Rectal smooth muscle tissue (tissue), 1 donor: ENCODE results near the gene ZNF184.

Experiments used
- H3K27ac ChIP-seq: one replicate; pipeline ENCODE4 v1.7.0; 2013; ENCODE audit warnings: low read depth, low read length, inconsistent platforms
- H3K27me3 ChIP-seq: one replicate; pipeline ENCODE4 v1.7.0; 2013; ENCODE audit warnings: low read length; ENCODE audit not compliant: control insufficient read depth, insufficient read depth
- H3K36me3 ChIP-seq: one replicate; pipeline ENCODE4 v1.7.0; 2013; ENCODE audit warnings: low read length; ENCODE audit not compliant: control insufficient read depth, insufficient read depth
- H3K4me1 ChIP-seq: one replicate; pipeline ENCODE4 v1.7.0; 2013; ENCODE audit warnings: low read length; ENCODE audit not compliant: control insufficient read depth, insufficient read depth
- H3K4me3 ChIP-seq: one replicate; pipeline ENCODE4 v1.7.0; 2013; ENCODE audit warnings: low read length
- H3K9ac ChIP-seq: one replicate; pipeline ENCODE4 v1.7.0; 2013; ENCODE audit warnings: low read length

The ZNF184 gene

DNA sequence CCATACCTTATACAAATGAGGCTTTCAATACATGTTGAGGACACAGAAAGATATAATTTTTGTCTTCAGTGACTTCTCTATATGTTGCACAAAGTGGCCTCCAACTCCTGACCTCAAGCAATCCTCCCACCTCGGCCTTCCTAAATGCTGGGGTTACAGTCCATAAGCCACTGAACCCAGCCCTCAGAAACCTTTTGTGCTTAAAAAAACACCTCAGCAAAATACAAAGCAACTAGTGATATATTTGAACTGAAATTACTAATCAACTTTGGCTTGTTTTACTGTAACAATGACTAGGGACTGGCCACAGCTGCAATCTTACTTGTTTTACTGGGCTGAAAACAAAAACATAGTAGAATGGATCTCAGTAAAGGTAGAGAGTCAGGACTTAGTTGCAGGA is 3.2 kb upstream of the ZNF184 start:
- Histone ChIP-seq H3K4me3 (no peak overlapping the region), H3K27ac (no peak overlapping the region), H3K36me3 (no peaks in the 10 kb centered on the region), H3K4me1 (peaks cover 4% of the 10 kb centered on the region), H3K27me3 (no peaks in the 10 kb centered on the region), H3K9ac (no peak overlapping the region)

DNA sequence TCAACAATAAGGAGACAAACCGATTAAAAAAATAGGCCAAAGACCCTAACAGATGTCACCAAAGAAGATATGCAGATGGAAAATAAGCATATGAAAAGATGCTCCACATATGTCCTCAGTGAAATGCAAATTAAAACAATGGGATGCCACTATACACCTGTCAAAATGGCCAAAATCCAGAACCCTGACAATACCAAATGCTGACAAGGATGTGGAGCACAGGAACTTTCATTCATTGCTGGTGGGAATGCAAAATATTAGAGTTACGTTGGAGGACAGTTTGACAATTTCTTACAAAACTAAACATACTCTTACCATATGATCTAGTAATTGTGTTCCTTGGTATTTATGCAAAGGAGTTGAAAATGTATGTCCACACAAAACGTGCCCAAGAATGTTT is 1.8 kb upstream of the ZNF184 start:
- H3K27me3 ChIP-seq = no peaks in the 10 kb centered on the region
- H3K4me3 ChIP-seq = no peak overlapping the region
- H3K36me3 ChIP-seq = no peaks in the 10 kb centered on the region
- no peak overlapping the region for H3K27ac ChIP-seq
- H3K4me1 ChIP-seq = peaks cover 4% of the 10 kb centered on the region
- no peak overlapping the region for H3K9ac ChIP-seq

DNA sequence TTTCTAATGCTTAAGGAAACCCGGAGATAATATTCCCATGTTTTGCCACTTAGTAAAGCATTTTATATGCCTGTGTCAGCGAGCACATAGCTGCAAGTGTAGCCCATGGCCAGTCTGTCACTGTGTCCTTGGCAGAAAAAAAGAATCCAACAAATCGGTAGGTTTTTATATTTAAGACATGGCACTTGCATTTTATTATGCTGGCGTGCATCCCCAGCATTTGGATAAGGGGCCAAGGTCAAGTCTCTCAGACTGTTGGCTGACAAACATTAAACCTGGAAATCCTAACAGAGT is 1.2 kb upstream of the ZNF184 start:
- Histone ChIP-seq H3K27ac (no peak overlapping the region), H3K4me1 (peaks cover 4% of the 10 kb centered on the region), H3K36me3 (no peaks in the 10 kb centered on the region), H3K27me3 (no peaks in the 10 kb centered on the region), H3K9ac (no peak overlapping the region), H3K4me3 (no peak overlapping the region)

DNA sequence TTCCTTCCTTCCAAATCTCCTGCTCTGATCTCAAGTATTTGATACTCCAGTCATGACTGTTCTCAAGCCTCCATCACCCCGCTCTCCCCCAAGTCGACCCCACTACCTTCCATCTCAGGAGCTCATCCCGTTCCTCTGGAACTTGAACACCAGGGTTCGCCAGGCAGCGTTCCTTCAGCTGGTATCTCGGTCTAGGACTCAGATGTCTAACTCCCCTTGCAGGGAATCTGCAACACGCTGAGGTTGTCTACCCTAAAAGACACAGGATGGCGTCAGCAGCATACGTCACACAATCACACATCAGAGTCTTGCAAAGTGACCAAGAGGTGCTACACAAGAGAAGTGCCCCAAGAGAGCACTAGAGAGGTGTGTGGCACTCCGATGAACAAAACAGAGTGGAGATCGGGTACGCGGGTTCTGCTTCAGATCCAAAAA is 706 bp downstream of the ZNF184 start:
- H3K36me3 ChIP-seq = peaks cover 3% of the 10 kb centered on the region
- peak overlapping the region; percentile 75 for H3K27ac ChIP-seq

DNA sequence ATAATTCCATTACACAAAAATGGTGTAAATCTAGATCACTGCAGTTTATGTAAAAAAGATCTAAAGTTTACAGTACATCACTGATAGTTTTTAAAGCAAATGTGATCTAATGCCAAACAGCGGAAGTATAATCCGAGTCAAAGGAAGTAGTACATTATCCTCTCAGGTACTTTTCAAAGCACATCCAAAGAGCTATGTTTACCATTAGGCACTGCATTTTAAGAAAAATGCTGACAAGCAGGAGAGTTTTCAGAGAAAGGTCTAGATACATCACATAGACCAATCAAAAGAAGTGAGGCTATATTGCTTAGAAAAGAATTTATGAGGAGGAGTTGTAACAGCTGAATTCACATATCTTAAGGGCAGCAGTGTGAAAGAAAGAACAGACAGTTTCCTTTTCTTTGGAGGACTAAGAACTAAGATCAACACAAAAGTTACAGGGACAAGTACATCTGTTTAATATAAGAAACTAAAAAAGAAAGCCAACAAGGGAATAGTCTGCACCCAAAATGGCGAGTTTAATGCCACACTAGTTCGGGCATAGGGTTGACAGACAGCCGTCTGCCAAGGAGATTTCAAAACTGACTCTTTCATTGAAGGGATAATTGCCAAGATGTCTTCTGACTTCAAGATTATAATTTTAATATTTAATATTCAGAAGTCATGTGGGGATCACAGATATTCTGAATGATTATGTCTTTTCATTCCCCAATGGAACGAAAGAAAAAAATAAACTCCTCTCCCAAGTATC is 1.4 kb downstream of the ZNF184 start:
- Histone ChIP-seq H3K36me3 (peaks cover 6% of the 10 kb centered on the region), H3K9ac (no peak overlapping the region), H3K27ac (no peak overlapping the region), H3K4me3 (peak overlapping the region; percentile 78), H3K4me1 (peaks cover 4% of the 10 kb centered on the region), H3K27me3 (no peaks in the 10 kb centered on the region)

More for the DNA sequence above, 706 bp downstream of the ZNF184 start:
- Histone ChIP-seq H3K9ac (peak overlapping the region; percentile 67), H3K4me3 (peak overlapping the region; percentile 78), H3K27me3 (no peaks in the 10 kb centered on the region), H3K4me1 (peaks cover 4% of the 10 kb centered on the region)

DNA sequence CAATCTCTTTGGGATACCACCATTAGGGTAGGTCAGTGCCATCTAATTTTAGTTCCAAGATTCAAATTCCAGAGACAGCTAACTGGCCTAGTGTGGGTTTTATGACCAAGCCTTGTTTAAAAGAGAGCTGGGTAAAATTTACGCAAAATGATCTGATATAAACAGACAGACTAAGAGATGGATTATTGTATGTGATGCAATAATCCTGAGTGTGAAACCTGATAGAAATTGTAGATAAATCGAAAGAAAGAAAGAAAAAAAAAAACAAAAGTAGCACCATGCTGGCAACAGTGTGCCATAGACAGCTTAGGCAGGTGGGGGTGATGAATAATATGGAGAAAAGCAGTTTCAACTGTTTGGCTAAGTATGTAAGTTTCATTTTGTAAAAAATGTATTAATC is 2.9 kb downstream of the ZNF184 start:
- peaks cover 11% of the 10 kb centered on the region for H3K36me3 ChIP-seq
- H3K4me1 ChIP-seq = peaks cover 4% of the 10 kb centered on the region

DNA sequence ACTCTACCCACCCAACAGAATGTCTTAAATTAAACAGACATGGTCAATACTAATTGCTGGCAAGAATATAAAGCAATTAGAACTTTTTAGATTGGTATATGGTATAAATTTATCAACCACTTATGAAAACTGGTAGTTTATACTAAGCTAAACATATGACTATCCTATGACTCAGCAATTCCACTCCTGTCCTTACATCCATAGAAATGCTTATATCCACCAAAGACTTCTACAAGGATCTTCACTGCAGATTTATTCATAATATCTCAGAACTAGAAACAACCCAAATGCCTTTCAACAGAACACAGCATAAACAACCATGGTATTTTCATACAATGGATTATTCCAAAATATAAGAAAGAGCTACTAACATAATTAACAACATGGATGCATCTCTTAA is 4.6 kb downstream of the ZNF184 start:
- Histone ChIP-seq H3K9ac (no peak overlapping the region), H3K4me3 (no peak overlapping the region), H3K36me3 (peaks cover 11% of the 10 kb centered on the region), H3K27me3 (no peaks in the 10 kb centered on the region), H3K4me1 (peaks cover 4% of the 10 kb centered on the region), H3K27ac (no peak overlapping the region)

More for the DNA sequence above, 2.9 kb downstream of the ZNF184 start:
- Histone ChIP-seq H3K27me3 (no peaks in the 10 kb centered on the region), H3K9ac (no peak overlapping the region), H3K4me3 (no peak overlapping the region), H3K27ac (no peak overlapping the region)

DNA sequence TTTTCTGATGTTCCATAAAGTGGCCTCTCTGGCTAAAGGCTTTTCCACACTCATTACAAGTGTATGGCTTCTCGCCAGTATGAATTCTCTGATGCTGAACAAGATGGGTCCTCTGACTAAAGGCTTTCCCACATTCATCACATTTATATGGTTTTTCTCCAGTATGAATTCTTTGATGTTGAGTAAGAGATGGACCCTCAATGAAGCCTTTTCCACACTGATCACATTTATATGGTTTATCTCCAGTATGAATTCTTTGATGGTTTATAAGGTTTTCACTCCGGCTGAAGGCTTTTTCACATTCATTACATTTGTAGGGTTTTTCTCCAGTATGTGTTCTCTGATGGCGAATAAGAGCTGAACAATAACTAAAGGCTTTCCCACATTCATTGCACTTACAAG is 20.4 kb downstream of the ZNF184 start:
- no peak overlapping the region for H3K4me3 ChIP-seq

DNA sequence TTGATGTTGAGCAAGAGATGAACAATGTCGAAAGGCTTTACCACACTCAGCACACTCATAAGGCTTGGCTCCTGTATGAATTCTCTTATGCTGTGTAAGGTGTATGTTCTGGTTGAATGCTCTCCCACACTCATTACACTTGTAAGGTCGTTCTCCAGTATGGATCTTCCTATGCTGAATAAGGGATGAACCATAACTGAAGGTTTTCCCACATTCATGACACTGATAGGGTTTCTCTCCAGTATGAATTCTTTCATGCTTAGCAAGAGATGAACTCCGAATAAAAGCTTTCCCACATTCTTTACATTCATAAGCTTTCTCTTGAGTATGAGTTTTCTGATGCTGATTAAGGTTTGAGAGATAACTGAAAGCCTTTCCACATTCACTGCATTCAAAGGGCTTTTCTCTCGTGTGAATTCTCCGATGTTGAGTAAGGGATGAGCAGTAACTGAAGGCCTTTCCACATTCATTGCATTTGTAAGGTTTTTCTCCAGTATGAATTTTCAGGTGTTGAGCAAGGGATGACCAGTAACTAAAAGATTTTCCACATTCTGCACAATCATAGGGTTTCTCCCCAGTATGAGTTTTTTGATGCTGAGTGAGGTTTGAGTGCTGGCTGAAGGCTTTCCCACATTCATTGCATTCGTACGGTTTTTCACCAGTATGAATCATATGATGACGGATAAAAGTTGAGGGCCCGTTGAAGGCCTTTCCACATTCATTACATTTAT is 21.1 kb downstream of the ZNF184 start:
- Histone ChIP-seq H3K27me3 (no peaks in the 10 kb centered on the region), H3K27ac (no peak overlapping the region), H3K9ac (no peak overlapping the region), H3K36me3 (peaks cover 38% of the 10 kb centered on the region), H3K4me3 (no peak overlapping the region), H3K4me1 (no peaks in the 10 kb centered on the region)

More for the DNA sequence above, 20.4 kb downstream of the ZNF184 start:
- Histone ChIP-seq H3K36me3 (peaks cover 40% of the 10 kb centered on the region), H3K4me1 (no peaks in the 10 kb centered on the region), H3K27ac (no peak overlapping the region), H3K27me3 (no peaks in the 10 kb centered on the region), H3K9ac (no peak overlapping the region)

DNA sequence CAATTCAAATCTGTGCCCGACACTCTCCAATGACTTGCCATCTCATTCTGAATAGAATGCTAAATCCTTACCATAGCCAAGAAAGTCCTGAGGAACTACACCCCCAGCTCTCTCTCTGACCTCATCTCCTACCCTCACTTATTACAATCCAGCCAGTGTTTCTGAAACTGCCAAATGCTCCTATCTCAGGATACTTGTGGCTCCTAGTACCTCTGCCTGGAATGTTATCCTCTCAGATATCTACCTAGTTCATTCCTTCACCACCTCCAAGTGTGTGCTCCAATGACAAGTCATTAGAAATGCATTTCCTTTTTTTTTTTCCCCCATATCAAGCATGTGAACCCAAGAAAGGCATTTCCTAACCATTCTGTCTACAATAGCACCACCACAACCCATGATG is 24.4 kb downstream of the ZNF184 start:
- Histone ChIP-seq H3K4me3 (no peak overlapping the region), H3K36me3 (peaks cover 12% of the 10 kb centered on the region)

DNA sequence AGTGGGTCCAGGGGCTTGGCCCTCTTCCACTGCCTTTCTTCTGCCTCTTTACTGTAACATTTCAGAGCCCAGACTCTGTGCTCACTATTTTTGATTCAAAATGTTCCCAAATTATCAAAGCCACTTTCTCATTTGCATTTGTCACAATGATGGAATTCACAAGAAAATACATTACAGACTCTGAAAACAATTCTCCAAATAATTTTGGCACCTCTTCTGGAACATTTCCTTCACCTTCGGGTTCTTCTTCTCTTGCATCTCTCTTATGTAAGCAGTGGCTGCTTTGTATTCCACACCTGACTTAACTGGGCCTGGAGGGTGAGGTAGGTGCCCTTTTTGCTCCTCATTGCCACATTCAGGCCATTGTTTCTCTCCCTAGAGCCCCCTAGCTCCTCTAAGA is 30.0 kb downstream of the ZNF184 start:
- Histone ChIP-seq H3K27me3 (no peaks in the 10 kb centered on the region), H3K4me3 (no peak overlapping the region), H3K27ac (no peak overlapping the region), H3K9ac (no peak overlapping the region), H3K36me3 (no peaks in the 10 kb centered on the region), H3K4me1 (no peaks in the 10 kb centered on the region)

More for the DNA sequence above, 24.4 kb downstream of the ZNF184 start:
- H3K9ac ChIP-seq = no peak overlapping the region
- H3K4me1 ChIP-seq = no peaks in the 10 kb centered on the region
- no peaks in the 10 kb centered on the region for H3K27me3 ChIP-seq
- no peak overlapping the region for H3K27ac ChIP-seq

DNA sequence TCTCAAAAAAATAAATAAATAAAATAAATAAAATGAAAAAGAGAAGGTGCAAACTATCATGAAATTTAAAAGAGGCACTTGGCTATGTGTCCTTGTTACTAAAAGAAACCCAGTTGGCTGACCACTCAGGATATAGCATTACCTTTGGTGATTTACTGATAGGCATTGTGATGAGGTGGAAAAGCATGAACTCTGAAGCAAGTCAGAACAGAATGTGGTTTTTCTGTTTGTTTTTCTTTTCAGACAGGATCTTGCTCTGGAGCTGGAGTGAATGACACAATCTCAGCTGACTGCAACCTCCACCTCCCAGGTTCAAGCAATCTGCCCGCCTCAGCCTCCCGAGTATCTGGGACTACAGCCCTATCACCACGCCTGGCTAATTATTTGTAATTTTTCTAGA is 31.9 kb downstream of the ZNF184 start:
- H3K4me1 ChIP-seq = no peaks in the 10 kb centered on the region

DNA sequence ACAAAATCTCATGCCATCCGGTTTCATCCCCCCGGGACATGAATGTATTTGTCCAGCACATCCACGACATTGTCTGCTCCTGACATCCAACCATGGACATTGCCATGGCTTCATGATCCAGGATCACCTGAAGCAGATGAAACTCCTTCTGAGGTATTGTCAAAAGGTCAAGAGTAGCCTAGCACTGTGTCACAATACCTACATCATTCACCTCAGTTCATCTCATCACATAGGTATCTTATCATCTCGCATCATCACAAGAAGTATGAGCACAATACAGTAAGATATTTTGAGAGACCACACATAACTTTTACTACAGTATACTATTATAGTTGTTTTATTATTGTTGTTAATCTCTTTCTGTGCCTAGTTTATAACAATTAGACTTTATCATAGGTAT is 33.5 kb downstream of the ZNF184 start:
- Histone ChIP-seq H3K9ac (no peak overlapping the region), H3K4me1 (no peaks in the 10 kb centered on the region), H3K4me3 (no peak overlapping the region), H3K27me3 (no peaks in the 10 kb centered on the region), H3K27ac (no peak overlapping the region), H3K36me3 (no peaks in the 10 kb centered on the region)

More for the DNA sequence above, 31.9 kb downstream of the ZNF184 start:
- H3K27ac ChIP-seq = no peak overlapping the region
- H3K27me3 ChIP-seq = no peaks in the 10 kb centered on the region
- H3K4me3 ChIP-seq = no peak overlapping the region
- H3K36me3 ChIP-seq = no peaks in the 10 kb centered on the region
- no peak overlapping the region for H3K9ac ChIP-seq
